ENCODE measurements around the gene ENTPD2.
A peak's percentile ranks its signal among the peaks of the same experiment; 100 is the strongest.

The ENTPD2 gene

GRCh38 chr9:137044502-137045177, 9.2 kb downstream of the ENTPD2 start:
- peak overlapping the region; percentile 94 for H3K27ac ChIP-seq
- TF ChIP-seq ZFX (IDR thresholded peaks at IDR 0.05), result no peak
- TF ChIP-seq, protein P1, sequence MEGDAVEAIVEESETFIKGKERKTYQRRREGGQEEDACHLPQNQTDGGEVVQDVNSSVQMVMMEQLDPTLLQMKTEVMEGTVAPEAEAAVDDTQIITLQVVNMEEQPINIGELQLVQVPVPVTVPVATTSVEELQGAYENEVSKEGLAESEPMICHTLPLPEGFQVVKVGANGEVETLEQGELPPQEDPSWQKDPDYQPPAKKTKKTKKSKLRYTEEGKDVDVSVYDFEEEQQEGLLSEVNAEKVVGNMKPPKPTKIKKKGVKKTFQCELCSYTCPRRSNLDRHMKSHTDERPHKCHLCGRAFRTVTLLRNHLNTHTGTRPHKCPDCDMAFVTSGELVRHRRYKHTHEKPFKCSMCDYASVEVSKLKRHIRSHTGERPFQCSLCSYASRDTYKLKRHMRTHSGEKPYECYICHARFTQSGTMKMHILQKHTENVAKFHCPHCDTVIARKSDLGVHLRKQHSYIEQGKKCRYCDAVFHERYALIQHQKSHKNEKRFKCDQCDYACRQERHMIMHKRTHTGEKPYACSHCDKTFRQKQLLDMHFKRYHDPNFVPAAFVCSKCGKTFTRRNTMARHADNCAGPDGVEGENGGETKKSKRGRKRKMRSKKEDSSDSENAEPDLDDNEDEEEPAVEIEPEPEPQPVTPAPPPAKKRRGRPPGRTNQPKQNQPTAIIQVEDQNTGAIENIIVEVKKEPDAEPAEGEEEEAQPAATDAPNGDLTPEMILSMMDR (conservative IDR thresholded peaks at IDR 0.05), result no peak

- TF ChIP-seq, protein P1 (conservative IDR thresholded peaks at IDR 0.05), result no peak
- TF ChIP-seq ZFX (IDR thresholded peaks at IDR 0.05), result no peak
- H3K27ac ChIP-seq, result peak overlapping the region; percentile 94
Observed at GRCh38 chr9:137044037-137044436, 9.8 kb downstream of the ENTPD2 start.

- peak overlapping the region; percentile 94 for H3K27ac ChIP-seq
- TF ChIP-seq ZFX (IDR thresholded peaks at IDR 0.05), result no peak
- TF ChIP-seq, protein P1 (conservative IDR thresholded peaks at IDR 0.05), result no peak
Observed at GRCh38 chr9:137042751-137043727, 10.8 kb downstream of the ENTPD2 start.

GRCh38 chr9:137041124-137041523, 12.7 kb downstream of the ENTPD2 start:
- no peak for TF ChIP-seq ZFX (IDR thresholded peaks at IDR 0.05)
- TF ChIP-seq, protein P1 (conservative IDR thresholded peaks at IDR 0.05), result no peak

GRCh38 chr9:137040568-137040967, 13.3 kb downstream of the ENTPD2 start:
- TF ChIP-seq ZFX (IDR thresholded peaks at IDR 0.05), result no peak
- TF ChIP-seq, protein P1 (conservative IDR thresholded peaks at IDR 0.05), result no peak
- no peak overlapping the region for H3K27ac ChIP-seq

More at GRCh38 chr9:137041124-137041523, 12.7 kb downstream of the ENTPD2 start:
- H3K27ac ChIP-seq, result no peak overlapping the region

- TF ChIP-seq ZFX (IDR thresholded peaks at IDR 0.05), result no peak
- TF ChIP-seq, protein P1 (conservative IDR thresholded peaks at IDR 0.05), result no peak
- H3K27ac ChIP-seq, result no peak overlapping the region
Observed at GRCh38 chr9:137039611-137040366, 14.1 kb downstream of the ENTPD2 start.
